Astrocyte of the cerebellum (primary cell): ENCODE results near the gene PCARE.

Experiments
- DNase-seq: peaks from one replicate; pipeline ENCODE4 v3.0.0-alpha.2; 2011; ENCODE audit warnings: low read depth
- H3K4me3 ChIP-seq: 2 replicates; pipeline ENCODE4 v1.5.1; 2011; ENCODE audit warnings: mild to moderate bottlenecking, low read depth, low read length, moderate library complexity
- CTCF ChIP-seq: IDR thresholded peaks from 2 replicates; pipeline ENCODE4 v1.5.1; 2012; ENCODE audit warnings: low read length, low read depth, moderate library complexity, mild to moderate bottlenecking; ENCODE audit errors: missing control alignments
- in situ Hi-C: cut with HindIII; loops from 2 replicates; pipeline ENCODE4 v1.10.0; 2017; ENCODE audit warnings: low sequenced_read_pairs

Gene PCARE

GRCh38 chr2:29044459-29044858, 29.9 kb downstream of the PCARE start:
- in situ Hi-C loops = no loop called here
- H3K4me3 ChIP-seq = no peak overlapping the region
- no peak for TF ChIP-seq CTCF
- no peak for DNase-seq

DNA sequence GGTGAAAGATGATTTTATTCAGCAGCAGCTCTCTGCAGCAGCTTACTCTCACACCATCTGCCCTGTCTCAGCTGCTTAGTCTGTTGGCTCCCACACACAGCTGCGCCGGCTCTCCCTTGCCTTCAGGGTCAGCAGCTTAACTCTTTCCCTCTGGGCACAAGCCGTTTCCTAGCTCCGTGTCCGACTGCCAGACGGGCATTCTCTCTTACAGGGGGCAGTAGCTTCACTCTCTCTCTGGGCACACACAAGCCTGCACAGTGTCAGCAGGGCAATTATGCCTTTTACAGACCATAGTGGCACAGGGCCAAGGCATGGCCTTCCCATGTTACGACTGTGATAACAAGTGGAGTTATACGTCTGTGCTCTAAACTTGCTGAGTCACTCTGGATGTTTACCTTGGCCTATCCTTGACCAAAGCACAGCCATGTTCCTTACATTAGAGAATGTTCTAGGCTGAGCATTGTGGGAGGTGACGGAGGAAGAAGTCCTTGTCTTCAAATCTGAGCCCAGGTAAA, 31.7 kb downstream of the PCARE start:
- in situ Hi-C loops = no loop called here
- DNase-seq = no peak
- no peak overlapping the region for H3K4me3 ChIP-seq
- no peak for TF ChIP-seq CTCF

- TF ChIP-seq CTCF = no peak
- H3K4me3 ChIP-seq = no peak overlapping the region
- no peak for DNase-seq
- in situ Hi-C loops = no loop called here
Measured at GRCh38 chr2:29041161-29041660, 33.1 kb downstream of the PCARE start.

- TF ChIP-seq CTCF = no peak
Measured at GRCh38 chr2:29040552-29040951, 33.8 kb downstream of the PCARE start.

GRCh38 chr2:29039718-29040480, 34.4 kb downstream of the PCARE start:
- in situ Hi-C loops = no loop called here
- H3K4me3 ChIP-seq = no peak overlapping the region
- TF ChIP-seq CTCF = no peak
- DNase-seq = no peak

More at GRCh38 chr2:29040552-29040951, 33.8 kb downstream of the PCARE start:
- DNase-seq = no peak
- no peak overlapping the region for H3K4me3 ChIP-seq
- in situ Hi-C loops = no loop called here

GRCh38 chr2:29035016-29035745, 39.1 kb downstream of the PCARE start:
- no peak overlapping the region for H3K4me3 ChIP-seq
- no peak for DNase-seq
- TF ChIP-seq CTCF = no peak
- in situ Hi-C loops = no loop called here
